Right forelimb (tissue), 1 donor: ENCODE data around the gene CSAG2.

Experiments
- DNase-seq: peaks from one replicate; pipeline ENCODE4 v3.0.0-alpha.2; 2018

Gene CSAG2

GRCh38 chrX:152658302-152658701 lies 50.8 kb downstream of the CSAG2 start:
- no peak for DNase-seq
